Spinal cord (tissue), 10 donors: Measurements from ENCODE around the gene UNC5CL. TPM values are rescaled to one million over a fixed set of nuclear protein-coding genes. Genes with fewer than 3 reads are reported as not detected.

Source experiments
- DNase-seq, 6 donors: peaks; one replicate each; pipeline versions ENCODE4 v3.0.0 to v3.0.0-alpha.2; 2013 to 2015; ENCODE audit warnings: low spot score in 6 of 6, low read depth in 4 of 6
- H3K27ac ChIP-seq: one replicate; pipeline ENCODE4 v1.5.1; 2013; ENCODE audit warnings: low read depth, low read length, control low read depth
- H3K27me3 ChIP-seq: one replicate; pipeline ENCODE4 v1.6.1; 2013; ENCODE audit warnings: low read length; ENCODE audit not compliant: control insufficient read depth, insufficient read depth
- H3K36me3 ChIP-seq: one replicate; pipeline ENCODE4 v1.6.1; 2013; ENCODE audit warnings: low read length; ENCODE audit not compliant: control insufficient read depth, insufficient read depth
- H3K4me1 ChIP-seq: one replicate; pipeline ENCODE4 v1.6.1; 2013; ENCODE audit warnings: low read length; ENCODE audit not compliant: control insufficient read depth, insufficient read depth
- H3K4me3 ChIP-seq: one replicate; pipeline ENCODE4 v1.5.1; 2013; ENCODE audit warnings: low read depth, low read length, control low read depth
- H3K9me3 ChIP-seq: one replicate; pipeline ENCODE4 v1.6.1; 2013; ENCODE audit warnings: low read length; ENCODE audit not compliant: control insufficient read depth, insufficient read depth
- WGBS: methylation state at CpG from one replicate; pipeline ENCODE4 v1.1.5; 2013; ENCODE audit warnings: missing lambda C conversion rate; ENCODE audit not compliant: insufficient coverage; 5-methylcytosine and 5-hydroxymethylcytosine counted together
- polyA plus RNA-seq, 2 donors: library from polyadenylated mRNA; unstranded; fragments of 120-200 nt; gene quantifications; one replicate each; pipeline ENCODE4 v1.2.1, GENCODE V29; 2013; ENCODE audit not compliant: insufficient read length in 2 of 2
- total RNA-seq, 2 donors: library from RNA; depleted of rRNA in 1 of 2; stranded (reverse); fragments of 120-200 nt in 1 of 2; fragments of >200 nt in 1 of 2; gene quantifications; one replicate each; pipeline versions ENCODE4 v1.2.3 to v1.2.4, GENCODE V29; 2013 to 2014
- donor health status: healthy.

The UNC5CL gene
- total and polyA plus RNA-seq, 4 donors: 0.20 to 1.4 (median 0.82) TPM

- Histone ChIP-seq H3K9me3 (no peaks in the 10 kb centered on the region), H3K27ac (no peak overlapping the region), H3K27me3 (no peaks in the 10 kb centered on the region), H3K36me3 (peaks cover 3% of the 10 kb centered on the region), H3K4me3 (no peak overlapping the region), H3K4me1 (no peaks in the 10 kb centered on the region)
- no CpG with 5 or more reads among the region's 2 CpGs for WGBS
- DNase-seq: no peak
Measured at GRCh38 chr6:41065550-41066026, 26.6 kb upstream of the UNC5CL start.

GRCh38 chr6:41064841-41065240, 25.8 kb upstream of the UNC5CL start:
- WGBS: 92% methylated on average over 4 of the region's 5 CpGs
- no peak for DNase-seq
- Histone ChIP-seq H3K27ac (no peak overlapping the region), H3K4me1 (no peaks in the 10 kb centered on the region), H3K9me3 (no peaks in the 10 kb centered on the region), H3K36me3 (peaks cover 3% of the 10 kb centered on the region), H3K27me3 (no peaks in the 10 kb centered on the region), H3K4me3 (no peak overlapping the region)

- WGBS: no CpG with 5 or more reads among the region's 2 CpGs
- Histone ChIP-seq H3K27me3 (no peaks in the 10 kb centered on the region), H3K4me3 (no peak overlapping the region), H3K36me3 (peaks cover 3% of the 10 kb centered on the region), H3K9me3 (no peaks in the 10 kb centered on the region), H3K4me1 (no peaks in the 10 kb centered on the region), H3K27ac (no peak overlapping the region)
- DNase-seq: peak in 1 of 6 donors; percentile 8
Measured at GRCh38 chr6:41063884-41064285, 24.9 kb upstream of the UNC5CL start.

- DNase-seq: no peak
- peaks cover 3% of the 10 kb centered on the region for H3K36me3 ChIP-seq
- H3K9me3 ChIP-seq: no peaks in the 10 kb centered on the region
- H3K27me3 ChIP-seq: no peaks in the 10 kb centered on the region
- no peaks in the 10 kb centered on the region for H3K4me1 ChIP-seq
- H3K4me3 ChIP-seq: no peak overlapping the region
- WGBS: 100% methylated on average over 1 of the region's 1 CpG
- no peak overlapping the region for H3K27ac ChIP-seq
Measured at GRCh38 chr6:41062056-41062455, 23.0 kb upstream of the UNC5CL start.

- Histone ChIP-seq H3K27ac (no peak overlapping the region), H3K4me1 (no peaks in the 10 kb centered on the region), H3K9me3 (no peaks in the 10 kb centered on the region), H3K36me3 (peaks cover 3% of the 10 kb centered on the region), H3K27me3 (no peaks in the 10 kb centered on the region), H3K4me3 (no peak overlapping the region)
- DNase-seq: no peak
- 98% methylated on average over 12 of the region's 13 CpGs for WGBS
Measured at GRCh38 chr6:41061196-41061726, 22.2 kb upstream of the UNC5CL start.

GRCh38 chr6:41059556-41059955, 20.5 kb upstream of the UNC5CL start:
- Histone ChIP-seq H3K9me3 (no peaks in the 10 kb centered on the region), H3K4me3 (no peak overlapping the region), H3K27me3 (no peaks in the 10 kb centered on the region), H3K4me1 (no peaks in the 10 kb centered on the region), H3K36me3 (peaks cover 3% of the 10 kb centered on the region), H3K27ac (no peak overlapping the region)
- WGBS: no CpG with 5 or more reads among the region's 1 CpG
- no peak for DNase-seq

GRCh38 chr6:41058783-41059181, 19.8 kb upstream of the UNC5CL start:
- Histone ChIP-seq H3K27me3 (no peaks in the 10 kb centered on the region), H3K36me3 (peaks cover 3% of the 10 kb centered on the region), H3K4me1 (no peaks in the 10 kb centered on the region), H3K9me3 (no peaks in the 10 kb centered on the region), H3K27ac (no peak overlapping the region), H3K4me3 (no peak overlapping the region)
- 100% methylated on average over 1 of the region's 2 CpGs for WGBS
- no peak for DNase-seq

GRCh38 chr6:41056768-41057490, 17.9 kb upstream of the UNC5CL start:
- no peak overlapping the region for H3K27ac ChIP-seq
- WGBS: 96% methylated on average over 3 of the region's 6 CpGs
- H3K27me3 ChIP-seq: no peaks in the 10 kb centered on the region
- H3K4me3 ChIP-seq: no peak overlapping the region
- no peaks in the 10 kb centered on the region for H3K4me1 ChIP-seq
- peaks cover 3% of the 10 kb centered on the region for H3K36me3 ChIP-seq
- DNase-seq: no peak
- no peaks in the 10 kb centered on the region for H3K9me3 ChIP-seq

GRCh38 chr6:41055149-41055548, 16.1 kb upstream of the UNC5CL start:
- 83% methylated on average over 3 of the region's 3 CpGs for WGBS
- H3K27ac ChIP-seq: no peak overlapping the region
- no peaks in the 10 kb centered on the region for H3K4me1 ChIP-seq
- no peaks in the 10 kb centered on the region for H3K9me3 ChIP-seq
- H3K4me3 ChIP-seq: no peak overlapping the region
- no peak for DNase-seq
- no peaks in the 10 kb centered on the region for H3K36me3 ChIP-seq
- H3K27me3 ChIP-seq: no peaks in the 10 kb centered on the region

GRCh38 chr6:41054511-41054910, 15.5 kb upstream of the UNC5CL start:
- Histone ChIP-seq H3K9me3 (no peaks in the 10 kb centered on the region), H3K27ac (no peak overlapping the region), H3K27me3 (no peaks in the 10 kb centered on the region), H3K4me3 (no peak overlapping the region), H3K4me1 (no peaks in the 10 kb centered on the region), H3K36me3 (no peaks in the 10 kb centered on the region)
- DNase-seq: no peak
- 100% methylated on average over 1 of the region's 3 CpGs for WGBS
